ENCODE results near the gene TMEM236.

Gene TMEM236

GRCh38 chr10:17831896-17832295 is 79.9 kb downstream of the TMEM236 start:
- DNase-seq: no peak

- no peak for DNase-seq
These were observed 81.7 kb downstream of the TMEM236 start for GRCh38 chr10:17833656-17834055.

- no peak for DNase-seq
These were observed 83.7 kb downstream of the TMEM236 start for GRCh38 chr10:17835688-17836087.

GRCh38 chr10:17836942-17837341 is 84.9 kb downstream of the TMEM236 start:
- no peak for DNase-seq

- DNase-seq: no peak
These were observed 86.2 kb downstream of the TMEM236 start for GRCh38 chr10:17838080-17838648.

- DNase-seq: no peak
These were observed 89.0 kb downstream of the TMEM236 start for GRCh38 chr10:17841050-17841449.

GRCh38 chr10:17842641-17843040 is 90.6 kb downstream of the TMEM236 start:
- DNase-seq: no peak

GRCh38 chr10:17847585-17848296 is 95.7 kb downstream of the TMEM236 start:
- no peak for DNase-seq

GRCh38 chr10:17848646-17849045 is 96.6 kb downstream of the TMEM236 start:
- DNase-seq: no peak
